ENCODE results near the gene HASPIN.

DNA sequence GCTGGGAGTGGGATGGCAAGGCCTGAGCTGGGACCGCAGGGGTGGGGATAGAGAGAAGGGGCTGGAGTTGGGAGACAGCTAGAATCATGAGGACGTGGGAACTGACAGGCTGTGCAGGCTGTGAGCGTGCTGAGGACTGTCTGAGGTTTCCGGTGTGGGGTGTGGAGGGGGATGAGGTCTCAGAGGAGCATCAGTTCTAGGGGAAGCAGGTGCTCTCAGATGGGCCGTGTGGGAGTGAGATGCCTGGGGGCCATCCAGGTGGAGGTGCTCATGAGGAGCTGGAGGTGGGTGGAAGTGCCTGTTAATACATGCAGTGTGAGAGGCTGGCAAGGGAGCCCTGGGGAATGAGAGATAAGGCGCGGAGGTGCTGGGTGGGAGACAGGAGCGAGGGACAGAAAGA lies 27.2 kb downstream of the HASPIN start:
- TF ChIP-seq POLR2AphosphoS5 (IDR thresholded peaks at IDR 0.05; ENCODE audit: low read depth, low read length) (no peak), POLR2A (IDR thresholded peaks at IDR 0.05; ENCODE audit: low read depth, low read length) (no peak)

All from GM12892 (cell line).